MM.1S (cell line): ENCODE measurements around the gene PUDP.
"Not testable (repeated sequence)": the region's sequence is repeated elsewhere in the genome, so short reads cannot be mapped to it uniquely, and the experiment has no call there.

Source experiments
- EZH2 ChIP-seq: fragments of 300-600 bp; sonication (generic); optimal IDR thresholded peaks from 2 replicates; pipeline ENCODE3; 2017; ENCODE audit warnings: low read depth, mild to moderate bottlenecking, antibody characterized with exemption, low read length, mixed read lengths
- EZH2phosphoT487 ChIP-seq: fragments of 300-600 bp; sonication (generic); IDR thresholded peaks from 2 replicates; pipeline ENCODE4 v1.6.1; 2018; ENCODE audit warnings: antibody characterized with exemption, low read length
- TF ChIP-seq, protein P1 (sequence below): fragments of 300-600 bp; sonication (generic); IDR thresholded peaks from 2 replicates; pipeline ENCODE4 v1.5.1; 2016; ENCODE audit warnings: antibody characterized with exemption, low read length, mixed read lengths

- TF ChIP-seq, protein P1, sequence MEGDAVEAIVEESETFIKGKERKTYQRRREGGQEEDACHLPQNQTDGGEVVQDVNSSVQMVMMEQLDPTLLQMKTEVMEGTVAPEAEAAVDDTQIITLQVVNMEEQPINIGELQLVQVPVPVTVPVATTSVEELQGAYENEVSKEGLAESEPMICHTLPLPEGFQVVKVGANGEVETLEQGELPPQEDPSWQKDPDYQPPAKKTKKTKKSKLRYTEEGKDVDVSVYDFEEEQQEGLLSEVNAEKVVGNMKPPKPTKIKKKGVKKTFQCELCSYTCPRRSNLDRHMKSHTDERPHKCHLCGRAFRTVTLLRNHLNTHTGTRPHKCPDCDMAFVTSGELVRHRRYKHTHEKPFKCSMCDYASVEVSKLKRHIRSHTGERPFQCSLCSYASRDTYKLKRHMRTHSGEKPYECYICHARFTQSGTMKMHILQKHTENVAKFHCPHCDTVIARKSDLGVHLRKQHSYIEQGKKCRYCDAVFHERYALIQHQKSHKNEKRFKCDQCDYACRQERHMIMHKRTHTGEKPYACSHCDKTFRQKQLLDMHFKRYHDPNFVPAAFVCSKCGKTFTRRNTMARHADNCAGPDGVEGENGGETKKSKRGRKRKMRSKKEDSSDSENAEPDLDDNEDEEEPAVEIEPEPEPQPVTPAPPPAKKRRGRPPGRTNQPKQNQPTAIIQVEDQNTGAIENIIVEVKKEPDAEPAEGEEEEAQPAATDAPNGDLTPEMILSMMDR = not testable (repeated sequence)
- TF ChIP-seq EZH2phosphoT487, EZH2: not testable (repeated sequence)
Observed at GRCh38 chrX:7007328-7007727, 140.6 kb downstream of the PUDP start.
